Prostate gland (tissue), 2 donors: ENCODE data around the gene NT5C3B. TPM values are rescaled to one million over a fixed set of nuclear protein-coding genes. Genes with fewer than 3 reads are reported as not detected.
"Not testable (repeated sequence)": the region's sequence is repeated elsewhere in the genome, so short reads cannot be mapped to it uniquely, and the experiment has no call there.

Experiments used
- DNase-seq: peaks from one replicate; pipeline ENCODE4 v3.0.0-alpha.2; 2019; ENCODE audit warnings: low spot score
- H3K27ac ChIP-seq, 2 donors: fragments of 200-600 bp; sonication (generic); 2 replicates each; pipeline ENCODE4 v1.5.1; 2017 to 2019
- H3K27me3 ChIP-seq: fragments of 200-600 bp; sonication (generic); replicated peaks from 2 replicates; pipeline ENCODE4 v1.5.1; 2019; ENCODE audit not compliant: insufficient read depth
- H3K36me3 ChIP-seq, 2 donors: fragments of 200-600 bp; sonication (generic); 1 replicate in 1 of 2; 2 replicates in 1 of 2; pipeline versions ENCODE4 v1.5.1 to v1.8.1; 2017 to 2019
- H3K4me1 ChIP-seq: fragments of 200-600 bp; sonication (generic); replicated peaks from 2 replicates; pipeline ENCODE4 v1.5.1; 2019
- H3K4me3 ChIP-seq, 2 donors: fragments of 200-600 bp; sonication (generic); 2 replicates each; pipeline ENCODE4 v1.5.1; 2017 to 2019
- H3K9me3 ChIP-seq: fragments of 200-600 bp; sonication (generic); 2 replicates; pipeline ENCODE4 v1.5.1; 2017
- CTCF ChIP-seq, 4 experiments: fragments of 200-600 bp in 2 of 4; fragments of 450-650 bp in 2 of 4; sonication (generic) in 2 of 4; IDR thresholded peaks; 1 replicate in 3 of 4; 2 replicates in 1 of 4; pipeline ENCODE4 v1.5.1; 2016 to 2019; ENCODE audit warnings: antibody characterized with exemption in 4 of 4, mild to moderate bottlenecking in 2 of 4, moderate library complexity in 2 of 4
- POLR2A ChIP-seq: fragments of 450-650 bp; IDR thresholded peaks from one replicate; pipeline ENCODE4 v1.6.1; 2016; ENCODE audit warnings: antibody characterized with exemption, mild to moderate bottlenecking
- POLR2AphosphoS5 ChIP-seq: sonication (generic); formaldehyde crosslinking; IDR thresholded peaks from one replicate; pipeline ENCODE4 v1.6.1; 2017; ENCODE audit warnings: antibody characterized with exemption
- WGBS: methylation state at CpG from one replicate; pipeline ENCODE4 v1.1.5; 2018; 5-methylcytosine and 5-hydroxymethylcytosine counted together
- intact Hi-C: fragments of 100-400 bp; cut with DNase I; formaldehyde crosslinking; loops from one replicate; pipeline ENCODE4 v1.14.2; 2022
- total RNA-seq, 2 donors: library from RNA; depleted of rRNA; stranded (reverse); fragments of >200 nt; gene quantifications; one replicate each; pipeline ENCODE4 v1.1.0, GENCODE V29; 2016

NT5C3B gene
- total RNA-seq, 2 donors from 2014 or later: 53.9 to 67.2 TPM

- 62% methylated on average over 18 of the region's 18 CpGs for WGBS
- Histone ChIP-seq H3K27ac (no peak overlapping the region), H3K36me3 (no peaks in the 10 kb centered on the region), H3K4me1 (peaks cover 6% of the 10 kb centered on the region), H3K4me3 (peak overlapping the region; percentile 83 to 99), H3K27me3 (no peaks in the 10 kb centered on the region), H3K9me3 (no peaks in the 10 kb centered on the region)
- intact Hi-C loops: no loop called here
- DNase-seq: no peak
- TF ChIP-seq POLR2AphosphoS5 (no peak), POLR2A (no peak), CTCF (IDR thresholded peaks at IDR 0.05) (no peak)
These were observed 27.2 kb upstream of the NT5C3B start for GRCh38 chr17:41863074-41863848.

DNA sequence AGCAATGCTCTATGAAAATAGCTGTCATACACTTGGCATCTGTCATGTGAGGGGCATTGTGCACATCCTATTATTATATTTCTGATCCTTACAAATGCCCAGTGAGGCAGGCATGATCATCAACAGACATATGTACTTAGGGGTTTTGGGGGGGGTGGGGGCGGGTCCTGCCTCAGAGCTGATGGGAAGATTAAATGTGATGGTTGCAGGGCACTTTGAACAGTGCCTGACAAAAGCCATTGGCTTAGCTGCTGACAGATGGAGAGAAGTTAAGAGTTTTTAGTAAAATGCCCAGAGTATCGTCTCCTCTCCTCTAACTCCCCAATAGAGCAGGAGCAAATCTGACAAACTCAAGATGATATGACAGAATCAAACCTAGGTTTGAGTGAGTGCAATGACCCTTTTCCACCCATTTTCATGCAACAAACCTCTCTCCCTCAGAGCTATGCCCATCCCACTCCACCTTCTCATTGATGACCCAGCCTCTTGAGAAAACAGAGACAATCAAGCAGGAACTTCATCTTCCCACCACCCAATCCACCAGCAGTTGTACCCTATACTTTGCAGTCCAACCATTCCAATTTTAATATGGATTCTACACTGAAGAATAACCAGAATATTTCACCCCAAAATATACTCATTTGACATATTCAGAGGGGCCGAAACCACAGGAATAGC lies 24.4 kb upstream of the NT5C3B start:
- no peaks in the 10 kb centered on the region for H3K27me3 ChIP-seq
- peaks cover 6% of the 10 kb centered on the region for H3K4me1 ChIP-seq
- no peaks in the 10 kb centered on the region for H3K36me3 ChIP-seq
- no peak for TF ChIP-seq POLR2AphosphoS5
- TF ChIP-seq CTCF (IDR thresholded peaks at IDR 0.05): no peak
- TF ChIP-seq POLR2A: no peak
- WGBS: 69% methylated on average over 3 of the region's 3 CpGs
- DNase-seq: no peak
- no peaks in the 10 kb centered on the region for H3K9me3 ChIP-seq
- H3K4me3 ChIP-seq: no peak overlapping the region
- intact Hi-C loops: no loop called here
- H3K27ac ChIP-seq: no peak overlapping the region

DNA sequence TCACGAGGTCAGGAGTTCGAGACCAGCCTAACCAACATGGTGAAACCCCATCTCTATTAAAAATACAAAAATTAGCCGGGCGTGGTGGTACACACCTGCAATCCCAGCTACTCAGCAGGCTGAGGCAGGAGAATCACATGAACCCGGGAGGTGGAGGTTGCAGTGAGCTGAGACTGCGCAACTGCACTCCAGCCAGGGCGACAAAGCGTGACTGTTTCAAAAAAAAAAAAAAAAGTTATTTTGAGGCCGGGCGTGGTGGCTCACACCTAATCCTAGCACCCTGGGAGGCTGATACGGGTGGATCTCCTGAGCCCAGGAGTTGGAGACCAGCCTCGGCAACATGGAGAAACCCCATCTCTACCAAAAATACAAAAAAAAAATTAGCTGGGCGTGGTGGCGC lies 15.3 kb upstream of the NT5C3B start:
- intact Hi-C loops, DNase-seq, H3K27me3 ChIP-seq, H3K4me1 ChIP-seq, H3K4me3 ChIP-seq, H3K27ac ChIP-seq, H3K9me3 ChIP-seq, H3K36me3 ChIP-seq: not testable (repeated sequence)
- WGBS: 96% methylated on average over 14 of the region's 14 CpGs

DNA sequence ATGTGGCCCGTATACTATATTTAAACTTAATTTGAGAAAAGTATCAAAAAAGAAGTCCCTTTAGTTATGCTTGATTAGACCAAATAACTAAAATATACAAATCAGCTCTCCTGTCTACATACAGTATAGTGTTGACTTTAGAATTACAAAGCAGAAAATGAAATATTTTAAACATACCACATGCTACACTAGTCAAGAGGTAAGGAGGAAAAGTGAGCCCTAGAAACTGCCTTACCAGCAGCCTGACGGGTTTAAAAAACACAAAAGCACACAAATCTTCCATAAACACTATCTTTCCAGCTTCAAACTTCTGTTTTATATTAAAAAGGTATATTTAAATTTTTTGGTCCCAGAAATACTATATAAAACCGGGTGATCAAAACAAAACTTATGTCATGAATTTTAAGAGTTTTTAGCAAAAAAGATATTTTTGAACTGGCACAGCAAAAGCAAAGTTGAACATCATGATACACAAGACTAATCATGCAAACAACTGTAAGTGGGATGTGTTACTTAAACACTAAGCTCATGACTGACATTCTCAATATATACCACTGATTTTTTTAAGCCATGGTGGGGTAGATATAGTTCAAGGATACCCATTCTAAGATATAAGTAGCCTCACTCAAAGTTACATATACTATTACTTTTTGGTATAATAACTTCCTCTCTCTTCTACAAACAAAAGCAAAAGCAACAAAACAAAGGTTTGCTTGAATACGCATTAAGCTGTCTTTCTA lies 13.4 kb upstream of the NT5C3B start:
- H3K9me3 ChIP-seq: no peaks in the 10 kb centered on the region
- H3K4me3 ChIP-seq: no peak overlapping the region
- H3K27me3 ChIP-seq: no peaks in the 10 kb centered on the region
- WGBS: 76% methylated on average over 4 of the region's 4 CpGs
- no peak for DNase-seq
- H3K36me3 ChIP-seq: no peaks in the 10 kb centered on the region
- intact Hi-C loops: no loop called here
- H3K4me1 ChIP-seq: no peaks in the 10 kb centered on the region
- H3K27ac ChIP-seq: no peak overlapping the region
- no peak for TF ChIP-seq POLR2AphosphoS5
- TF ChIP-seq POLR2A: no peak
- no peak for TF ChIP-seq CTCF (IDR thresholded peaks at IDR 0.05)

DNA sequence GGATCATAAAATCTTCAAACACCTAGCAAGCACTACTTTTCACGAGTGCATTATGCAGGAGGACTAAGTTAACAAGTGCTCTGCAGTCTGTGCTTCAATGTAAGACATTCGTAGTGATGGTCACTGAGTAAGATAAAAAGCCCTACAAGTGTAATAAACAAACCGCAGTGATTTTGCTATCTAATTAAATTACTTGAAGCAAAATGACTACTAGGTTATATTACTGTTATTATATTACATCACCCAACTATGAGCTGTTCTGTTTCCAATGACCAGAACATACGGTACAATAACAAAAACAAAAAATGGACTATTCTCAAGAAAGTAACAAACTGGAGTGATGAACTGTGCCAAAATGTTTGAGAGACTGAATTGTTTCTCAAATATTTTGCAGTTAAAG lies 12.8 kb upstream of the NT5C3B start:
- no peak for DNase-seq
- Histone ChIP-seq H3K4me3 (no peak overlapping the region), H3K9me3 (no peaks in the 10 kb centered on the region), H3K4me1 (no peaks in the 10 kb centered on the region), H3K27ac (no peak overlapping the region), H3K27me3 (no peaks in the 10 kb centered on the region), H3K36me3 (no peaks in the 10 kb centered on the region)
- intact Hi-C loops: no loop called here
- 37% methylated on average over 4 of the region's 4 CpGs for WGBS
- TF ChIP-seq CTCF (IDR thresholded peaks at IDR 0.05): no peak
- TF ChIP-seq POLR2AphosphoS5: no peak
- no peak for TF ChIP-seq POLR2A
